IPS DF 6.9 (cell line): ENCODE data around the gene TNPO1.
"Not testable (repeated sequence)": the region's sequence is repeated elsewhere in the genome, so short reads cannot be mapped to it uniquely, and the experiment has no call there.

Source experiments
- DNase-seq: peaks from one replicate; pipeline ENCODE4 v3.0.0-alpha.2; 2013; ENCODE audit warnings: low read depth, low spot score
- H3K27ac ChIP-seq: one replicate; pipeline ENCODE4 v1.5.1; 2013; ENCODE audit warnings: low read length, control low read depth
- H3K27me3 ChIP-seq: 2 replicates; pipeline ENCODE4 v1.6.1; 2013; ENCODE audit warnings: mild to moderate bottlenecking, low read length; ENCODE audit not compliant: control insufficient read depth, insufficient read depth
- H3K36me3 ChIP-seq: 2 replicates; pipeline ENCODE4 v1.6.1; 2013; ENCODE audit warnings: low read length; ENCODE audit not compliant: control insufficient read depth, insufficient read depth
- H3K4me1 ChIP-seq: 2 replicates; pipeline ENCODE4 v1.6.1; 2013; ENCODE audit warnings: low read length; ENCODE audit not compliant: control insufficient read depth, insufficient read depth
- H3K4me3 ChIP-seq: 2 replicates; pipeline ENCODE4 v1.5.1; 2013; ENCODE audit warnings: mild to moderate bottlenecking, low read length
- H3K9me3 ChIP-seq: 2 replicates; pipeline ENCODE4 v1.6.1; 2013; ENCODE audit warnings: low read length, inconsistent platforms; ENCODE audit not compliant: control insufficient read depth, insufficient read depth
- WGBS: extraction: QIAGEN DNeasy Blood & Tissue Kit; methylation state at CpG from one replicate; pipeline ENCODE4 v1.1.7; 2013; ENCODE audit warnings: mixed read lengths, missing lambda C conversion rate; ENCODE audit not compliant: insufficient read length, insufficient coverage; 5-methylcytosine and 5-hydroxymethylcytosine counted together

TNPO1 gene

DNA sequence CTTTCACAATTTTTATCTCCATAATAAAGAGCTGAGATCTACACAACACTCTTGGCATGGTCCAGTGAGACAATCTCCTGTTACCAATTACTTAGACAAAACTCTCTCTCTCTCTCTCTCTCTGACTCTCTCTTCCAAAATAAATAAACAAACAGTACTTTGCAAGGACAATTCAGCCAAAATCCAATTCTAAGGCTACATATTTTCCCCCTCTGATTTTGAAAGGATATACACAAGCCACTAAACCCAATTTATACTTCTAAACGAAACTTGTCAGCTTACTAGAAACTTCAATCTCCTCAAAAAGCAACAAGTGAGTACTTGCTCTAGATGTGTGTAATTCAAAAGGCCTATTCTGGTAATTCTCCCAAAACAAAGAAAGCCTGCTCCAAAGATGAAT lies 26.3 kb upstream of the TNPO1 start:
- no peaks in the 10 kb centered on the region for H3K9me3 ChIP-seq
- H3K4me1 ChIP-seq: no peaks in the 10 kb centered on the region; the same call in 1 of the 2 replicates
- H3K27me3 ChIP-seq: no peaks in the 10 kb centered on the region
- no CpG with 5 or more reads among the region's 1 CpG for WGBS
- H3K4me3 ChIP-seq: no peak overlapping the region
- H3K27ac ChIP-seq: no peak overlapping the region
- no peak for DNase-seq
- no peaks in the 10 kb centered on the region for H3K36me3 ChIP-seq

GRCh38 chr5:72792662-72793061 lies 23.8 kb upstream of the TNPO1 start:
- H3K9me3 ChIP-seq, H3K27me3 ChIP-seq, H3K4me3 ChIP-seq, H3K27ac ChIP-seq, H3K36me3 ChIP-seq, H3K4me1 ChIP-seq, DNase-seq: not testable (repeated sequence)
- no CpG with 5 or more reads among the region's 5 CpGs for WGBS

- H3K36me3 ChIP-seq: no peaks in the 10 kb centered on the region
- H3K27me3 ChIP-seq: no peaks in the 10 kb centered on the region
- no peaks in the 10 kb centered on the region; the same call in 1 of the 2 replicates for H3K4me1 ChIP-seq
- H3K27ac ChIP-seq: no peak overlapping the region
- H3K4me3 ChIP-seq: no peak overlapping the region
- DNase-seq: no peak
- no peaks in the 10 kb centered on the region for H3K9me3 ChIP-seq
- WGBS: no CpG with 5 or more reads among the region's 3 CpGs
These were observed 20.5 kb upstream of the TNPO1 start for GRCh38 chr5:72796001-72796400.

GRCh38 chr5:72799721-72800120 lies 16.7 kb upstream of the TNPO1 start:
- Histone ChIP-seq H3K4me3 (no peak overlapping the region), H3K9me3 (no peaks in the 10 kb centered on the region), H3K27ac (no peak overlapping the region), H3K4me1 (no peaks in the 10 kb centered on the region), H3K27me3 (no peaks in the 10 kb centered on the region), H3K36me3 (no peaks in the 10 kb centered on the region)
- no CpG with 5 or more reads among the region's 1 CpG for WGBS
- DNase-seq: no peak

GRCh38 chr5:72808637-72809036 lies 7.8 kb upstream of the TNPO1 start:
- not testable (repeated sequence) for H3K4me3 ChIP-seq, H3K9me3 ChIP-seq, H3K27ac ChIP-seq, H3K4me1 ChIP-seq, H3K27me3 ChIP-seq, DNase-seq, H3K36me3 ChIP-seq
- no CpG with 5 or more reads among the region's 4 CpGs for WGBS

- Histone ChIP-seq H3K27me3 (no peaks in the 10 kb centered on the region), H3K9me3 (no peaks in the 10 kb centered on the region), H3K4me1 (no peaks in the 10 kb centered on the region), H3K36me3 (no peaks in the 10 kb centered on the region), H3K27ac (no peak overlapping the region), H3K4me3 (no peak overlapping the region)
- DNase-seq: no peak
- no CpG with 5 or more reads among the region's 1 CpG for WGBS
These were observed 4.6 kb upstream of the TNPO1 start for GRCh38 chr5:72811849-72812248.

- Histone ChIP-seq H3K4me1 (no peaks in the 10 kb centered on the region), H3K9me3 (no peaks in the 10 kb centered on the region), H3K27ac (no peak overlapping the region), H3K4me3 (no peak overlapping the region), H3K36me3 (no peaks in the 10 kb centered on the region), H3K27me3 (no peaks in the 10 kb centered on the region)
- WGBS: no CpG with 5 or more reads among the region's 1 CpG
- no peak for DNase-seq
These were observed 4.0 kb upstream of the TNPO1 start for GRCh38 chr5:72812488-72812887.

DNA sequence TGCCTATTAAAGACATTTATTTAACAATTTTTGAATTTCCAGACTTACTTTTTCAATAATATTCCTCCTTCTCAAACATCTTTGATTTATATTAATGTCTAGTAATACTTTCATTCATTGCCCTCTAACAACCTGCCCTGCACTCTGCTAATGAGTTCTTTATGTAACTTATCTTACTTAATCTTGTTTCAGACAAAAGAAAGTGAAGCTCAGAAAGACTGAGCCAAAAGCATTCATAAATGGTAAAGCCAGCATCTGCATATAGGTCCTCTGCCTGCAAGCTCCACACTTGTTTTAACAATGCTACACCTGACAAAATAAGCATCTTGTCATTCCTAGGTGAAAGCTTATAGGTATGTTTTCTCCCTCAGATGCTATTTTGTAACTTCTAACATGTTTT lies 2.4 kb upstream of the TNPO1 start:
- Histone ChIP-seq H3K27ac (no peak overlapping the region), H3K4me1 (peaks cover 2% of the 10 kb centered on the region; the same call in 1 of the 2 replicates), H3K4me3 (no peak overlapping the region), H3K27me3 (no peaks in the 10 kb centered on the region; the same call in 1 of the 2 replicates), H3K9me3 (no peaks in the 10 kb centered on the region), H3K36me3 (no peaks in the 10 kb centered on the region; the same call in 1 of the 2 replicates)
- no peak for DNase-seq

DNA sequence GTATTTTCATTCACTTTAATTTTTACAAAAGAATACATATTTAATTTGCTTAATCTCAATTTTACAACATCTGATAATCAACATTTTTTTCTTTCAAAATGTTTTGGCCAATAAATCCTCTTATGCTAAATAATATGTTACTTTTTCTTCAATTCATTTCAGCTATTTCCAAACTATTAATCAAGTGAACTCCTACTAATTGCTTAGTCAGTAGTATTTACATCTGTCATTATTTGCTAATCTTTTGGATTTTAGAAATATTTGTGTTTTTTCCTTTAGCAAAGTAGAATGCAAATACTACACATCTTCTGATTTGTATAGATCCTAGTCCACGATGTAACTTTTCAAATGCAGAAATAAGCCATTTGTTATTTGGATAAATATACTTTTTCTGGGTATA lies 1.6 kb upstream of the TNPO1 start:
- WGBS: no CpG with 5 or more reads among the region's 1 CpG
- peaks cover 3% of the 10 kb centered on the region; the same call in 1 of the 2 replicates for H3K4me1 ChIP-seq

GRCh38 chr5:72815580-72816283 lies 729 bp upstream of the TNPO1 start:
- no peaks in the 10 kb centered on the region for H3K9me3 ChIP-seq
- no peaks in the 10 kb centered on the region; the same call in 1 of the 2 replicates for H3K36me3 ChIP-seq
- WGBS: no CpG with 5 or more reads among the region's 14 CpGs
- H3K27me3 ChIP-seq: no peaks in the 10 kb centered on the region; the same call in 1 of the 2 replicates
- H3K4me3 ChIP-seq: peak overlapping the region; percentile 77; the same call in 1 of the 2 replicates
- no peak overlapping the region for H3K27ac ChIP-seq
- DNase-seq: no peak
- peaks cover 3% of the 10 kb centered on the region; the same call in 1 of the 2 replicates for H3K4me1 ChIP-seq

More for the DNA sequence above, 1.6 kb upstream of the TNPO1 start:
- DNase-seq: no peak
- H3K36me3 ChIP-seq: no peaks in the 10 kb centered on the region; the same call in 1 of the 2 replicates
- no peaks in the 10 kb centered on the region; the same call in 1 of the 2 replicates for H3K27me3 ChIP-seq
- H3K27ac ChIP-seq: no peak overlapping the region
- no peak overlapping the region for H3K4me3 ChIP-seq
- no peaks in the 10 kb centered on the region for H3K9me3 ChIP-seq

DNA sequence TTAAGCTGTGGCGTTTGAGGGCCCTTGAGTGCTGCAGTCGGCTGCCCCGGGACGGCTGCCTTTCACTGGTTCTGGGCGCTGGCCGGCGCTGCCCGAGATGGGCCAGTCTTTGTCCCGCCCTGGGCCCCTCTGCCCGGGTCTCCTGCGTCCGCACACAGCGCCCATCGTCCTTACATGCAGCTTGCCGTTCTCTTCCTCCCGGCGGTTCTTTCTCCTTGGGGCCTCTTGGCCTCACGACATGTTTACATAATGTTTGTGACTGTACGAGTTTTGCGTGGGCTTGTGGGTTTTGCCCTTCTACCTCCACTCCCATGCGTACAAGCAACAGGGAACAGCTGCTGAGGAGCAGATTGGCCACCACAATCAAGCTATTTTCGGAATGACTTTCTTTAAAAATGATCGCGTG lies 618 bp downstream of the TNPO1 start:
- no peak overlapping the region for H3K27ac ChIP-seq
- H3K4me1 ChIP-seq: peaks cover 3% of the 10 kb centered on the region; the same call in 1 of the 2 replicates
- H3K27me3 ChIP-seq: no peaks in the 10 kb centered on the region; the same call in 1 of the 2 replicates
- H3K4me3 ChIP-seq: peak overlapping the region; percentile 77
- WGBS: no CpG with 5 or more reads among the region's 24 CpGs
- H3K9me3 ChIP-seq: no peaks in the 10 kb centered on the region
- no peaks in the 10 kb centered on the region; the same call in 1 of the 2 replicates for H3K36me3 ChIP-seq
- no peak for DNase-seq
